Measurements from ENCODE around the gene NDFIP1.
A peak's percentile ranks its signal among the peaks of the same experiment; 100 is the strongest.

NDFIP1 gene

GRCh38 chr5:142095035-142095434 is 13.5 kb upstream of the NDFIP1 start:
- no peak for DNase-seq

- peak; percentile 87 for DNase-seq
Observed at GRCh38 chr5:142095651-142096330, 12.8 kb upstream of the NDFIP1 start.

- peak; percentile 34 for DNase-seq
Observed at GRCh38 chr5:142096382-142096781, 12.2 kb upstream of the NDFIP1 start.

- DNase-seq, result peak; percentile 42
Observed at GRCh38 chr5:142097681-142098080, 10.9 kb upstream of the NDFIP1 start.

GRCh38 chr5:142098275-142098674 is 10.3 kb upstream of the NDFIP1 start:
- no peak for DNase-seq

- DNase-seq, result no peak
Observed at GRCh38 chr5:142098931-142099330, 9.6 kb upstream of the NDFIP1 start.

- no peak for DNase-seq
Observed at GRCh38 chr5:142100307-142100706, 8.3 kb upstream of the NDFIP1 start.

- no peak for DNase-seq
Observed at GRCh38 chr5:142102980-142103740, 5.4 kb upstream of the NDFIP1 start.

GRCh38 chr5:142104491-142104890 is 4.1 kb upstream of the NDFIP1 start:
- DNase-seq, result peak; percentile 74

GRCh38 chr5:142106061-142106460 is 2.5 kb upstream of the NDFIP1 start:
- DNase-seq, result no peak

GRCh38 chr5:142107036-142107735 is 1.4 kb upstream of the NDFIP1 start:
- no peak for DNase-seq

- no peak for DNase-seq
Observed at GRCh38 chr5:142107736-142108431, 695 bp upstream of the NDFIP1 start.

GRCh38 chr5:142109331-142110045 is 909 bp downstream of the NDFIP1 start:
- DNase-seq, result peak; percentile 34

- DNase-seq, result no peak
Observed at GRCh38 chr5:142110046-142110531, 1.5 kb downstream of the NDFIP1 start.

GRCh38 chr5:142110988-142111687 is 2.6 kb downstream of the NDFIP1 start:
- DNase-seq, result no peak

GRCh38 chr5:142114687-142115086 is 6.1 kb downstream of the NDFIP1 start:
- DNase-seq, result no peak

GRCh38 chr5:142115937-142116614 is 7.5 kb downstream of the NDFIP1 start:
- DNase-seq, result no peak

- no peak for DNase-seq
Observed at GRCh38 chr5:142117579-142118151, 9.1 kb downstream of the NDFIP1 start.

GRCh38 chr5:142118155-142118686 is 9.6 kb downstream of the NDFIP1 start:
- DNase-seq, result no peak

- DNase-seq, result no peak
Observed at GRCh38 chr5:142119051-142119625, 10.6 kb downstream of the NDFIP1 start.
